ENCODE data around the gene SUFU. TPM values are rescaled to one million over a fixed set of nuclear protein-coding genes. Genes with fewer than 3 reads are reported as not detected.
"Not testable (repeated sequence)": the region's sequence is repeated elsewhere in the genome, so short reads cannot be mapped to it uniquely, and the experiment has no call there.

SUFU gene
- total RNA-seq, 1 donor from 2014 or later = 3.1 TPM

GRCh38 chr10:102649797-102650654, 146.3 kb downstream of the SUFU start:
- DNase-seq (ENCODE audit: low read depth in 2 of 2) = no peak

DNA sequence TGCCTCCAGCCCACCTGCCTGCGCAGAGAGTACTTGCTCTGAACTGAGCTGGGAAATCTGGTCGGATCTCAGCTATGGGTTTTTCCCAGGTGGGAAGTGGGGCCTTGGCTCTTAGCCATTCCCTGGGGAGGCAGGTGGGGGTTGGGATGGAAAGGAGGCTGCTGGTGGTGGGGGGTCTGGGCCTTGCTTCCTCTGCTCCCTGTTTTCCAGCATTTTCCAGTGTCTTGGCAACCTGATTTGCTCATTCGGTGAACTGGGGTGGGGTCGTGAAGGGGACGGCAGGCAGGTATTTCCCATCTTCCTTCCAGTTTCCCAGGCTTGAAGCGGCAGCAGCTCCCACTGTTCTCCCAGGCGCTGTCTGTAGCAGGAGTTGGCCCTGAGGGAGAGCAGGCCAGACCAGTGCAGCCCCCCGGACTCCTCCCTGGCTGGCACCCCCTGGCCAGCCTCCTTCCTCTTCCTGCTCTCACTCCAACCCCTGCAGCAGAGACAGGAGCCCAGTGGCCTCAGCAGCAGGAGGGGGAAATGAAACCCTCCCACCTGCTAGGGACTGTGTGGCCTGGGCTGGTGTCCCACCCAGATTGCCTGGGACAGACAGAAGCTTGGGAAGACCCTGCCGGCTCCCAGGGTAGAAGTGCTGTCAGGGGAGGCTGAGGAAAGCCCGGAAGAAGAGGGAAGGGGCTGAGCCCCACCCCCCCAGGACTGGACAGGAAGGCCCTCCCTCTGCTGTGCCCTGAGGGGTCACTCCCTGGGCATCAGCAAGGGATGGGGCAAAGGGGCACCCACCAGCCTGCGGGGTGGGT, 147.1 kb downstream of the SUFU start:
- no peak for DNase-seq (ENCODE audit: low read depth in 2 of 2)

- DNase-seq (ENCODE audit: low read depth in 2 of 2) = no peak
These were observed 147.8 kb downstream of the SUFU start for GRCh38 chr10:102651455-102652169.

- DNase-seq (ENCODE audit: low read depth in 2 of 2) = no peak
These were observed 148.6 kb downstream of the SUFU start for GRCh38 chr10:102652170-102652916.

DNA sequence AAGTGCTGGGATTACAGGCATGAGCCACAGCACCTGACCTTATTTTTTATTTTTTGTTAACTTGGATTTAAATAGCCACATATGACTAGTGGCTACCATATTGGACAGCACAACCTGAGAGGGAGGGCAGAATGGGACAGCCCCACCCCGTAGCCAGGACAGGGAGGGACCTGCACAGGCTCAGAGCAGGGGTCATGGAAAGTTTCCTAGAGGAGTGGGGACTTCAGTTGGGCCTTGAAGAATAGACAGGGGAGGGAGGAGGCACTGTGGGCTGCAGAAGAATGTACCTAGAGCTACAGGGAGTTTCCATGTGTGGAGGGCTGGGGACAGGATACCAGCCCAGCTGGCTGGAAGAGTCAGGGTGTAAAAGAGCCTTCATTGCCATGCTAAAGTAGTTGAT, 149.3 kb downstream of the SUFU start:
- no peak for DNase-seq (ENCODE audit: low read depth in 2 of 2)

GRCh38 chr10:102654566-102654965, 150.8 kb downstream of the SUFU start:
- DNase-seq (ENCODE audit: low read depth in 2 of 2) = no peak

DNA sequence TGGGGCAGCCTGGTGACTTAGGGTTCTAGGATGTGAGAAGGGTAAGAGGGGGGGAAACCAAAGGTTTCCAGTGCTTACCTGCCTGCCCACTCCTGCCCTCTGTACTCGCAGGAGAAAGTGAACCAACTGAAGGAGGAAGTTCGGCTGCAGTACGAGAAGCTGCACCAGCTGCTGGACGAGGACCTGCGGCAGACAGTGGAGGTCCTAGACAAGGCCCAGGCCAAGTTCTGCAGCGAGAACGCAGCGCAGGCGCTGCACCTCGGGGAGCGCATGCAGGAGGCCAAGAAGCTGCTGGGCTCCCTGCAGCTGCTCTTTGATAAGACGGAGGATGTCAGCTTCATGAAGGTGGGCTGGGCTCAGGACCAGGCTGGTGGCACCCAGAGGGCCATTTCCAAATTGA, 151.2 kb downstream of the SUFU start:
- no peak for DNase-seq (ENCODE audit: low read depth in 2 of 2)

- no peak for DNase-seq (ENCODE audit: low read depth in 2 of 2)
These were observed 152.3 kb downstream of the SUFU start for GRCh38 chr10:102656026-102656425.

GRCh38 chr10:102656791-102657371, 153.1 kb downstream of the SUFU start:
- DNase-seq (ENCODE audit: low read depth in 2 of 2) = no peak

DNA sequence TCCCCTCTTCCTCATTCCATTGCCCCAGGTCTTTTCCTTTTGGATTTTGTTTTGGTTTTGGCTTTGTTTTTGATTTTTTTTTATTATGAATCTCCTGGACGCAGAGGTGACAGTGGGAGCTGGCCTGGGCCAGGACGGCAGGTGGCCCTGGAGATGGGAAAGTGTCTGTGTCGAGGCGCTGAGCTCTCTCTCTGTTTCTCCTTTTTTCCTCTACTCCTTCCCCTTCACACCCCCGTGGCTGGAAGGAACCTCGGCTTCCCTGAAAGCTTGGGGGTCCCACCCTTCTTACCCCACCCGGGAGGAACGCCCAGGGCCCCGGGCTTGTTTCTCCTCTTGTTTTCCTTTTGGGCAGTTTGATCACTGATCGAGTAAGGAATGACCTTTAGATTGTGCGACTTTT, 153.7 kb downstream of the SUFU start:
- no peak for DNase-seq (ENCODE audit: low read depth in 2 of 2)

DNA sequence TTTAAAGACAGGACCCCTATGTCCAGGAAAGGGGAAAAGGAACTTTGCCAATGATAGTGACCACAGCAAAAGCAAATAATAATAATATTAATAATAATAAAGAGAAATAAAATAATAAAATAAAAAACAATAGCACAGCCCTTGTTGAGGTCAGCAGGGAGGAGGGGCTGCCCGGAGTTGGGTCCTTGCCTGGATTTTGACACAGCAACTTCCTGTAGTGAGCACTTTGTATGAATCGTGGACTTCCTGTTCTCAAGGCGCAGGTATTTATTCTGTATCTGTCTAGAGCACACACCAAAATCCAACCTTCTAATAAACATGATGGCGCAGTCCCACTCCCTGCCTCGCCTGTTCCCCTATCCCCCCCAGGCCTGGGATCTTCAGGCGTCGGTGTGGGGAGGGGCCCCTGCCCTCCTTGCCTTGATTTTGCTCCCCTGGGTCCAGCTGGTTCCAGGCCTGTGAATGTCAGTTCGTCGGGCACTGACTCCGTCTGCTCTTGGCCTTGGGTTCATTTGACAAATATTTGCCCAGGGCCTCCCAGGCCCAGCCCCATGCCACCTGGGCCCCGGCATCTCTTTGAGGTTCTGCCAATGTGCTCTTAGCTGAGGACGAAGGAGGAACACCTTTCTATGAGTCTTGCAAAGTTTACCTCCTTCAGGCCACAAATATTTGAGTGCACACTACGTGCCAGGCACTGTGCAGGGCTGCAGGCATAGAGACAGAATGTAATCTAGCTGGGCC, 154.4 kb downstream of the SUFU start:
- DNase-seq (ENCODE audit: low read depth in 2 of 2) = peak; percentile 80 to 82

DNA sequence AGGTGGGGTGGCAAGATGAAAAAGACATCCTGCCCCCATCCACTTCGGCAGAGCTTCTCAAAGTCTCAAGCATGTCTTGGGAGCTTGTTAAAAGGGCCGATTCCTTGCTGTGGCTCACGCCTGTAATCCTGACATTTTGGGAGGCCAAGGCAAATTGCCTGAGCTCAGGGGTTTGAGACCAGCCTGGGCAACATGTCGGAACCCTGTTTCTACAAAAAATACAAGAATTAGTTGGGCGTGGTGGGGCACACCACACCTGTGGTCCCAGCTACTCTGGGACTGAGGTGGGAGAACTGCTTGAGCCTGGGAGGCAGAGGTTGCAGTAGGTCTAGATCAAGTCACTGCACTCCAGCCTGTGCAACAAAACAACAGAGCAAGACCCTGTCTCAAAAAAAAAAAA, 155.0 kb downstream of the SUFU start:
- DNase-seq (ENCODE audit: low read depth in 2 of 2) = no peak

GRCh38 chr10:102660888-102661657, 157.3 kb downstream of the SUFU start:
- no peak for DNase-seq (ENCODE audit: low read depth in 2 of 2)

- DNase-seq (ENCODE audit: low read depth in 2 of 2) = no peak
These were observed 157.9 kb downstream of the SUFU start for GRCh38 chr10:102661658-102662028.

DNA sequence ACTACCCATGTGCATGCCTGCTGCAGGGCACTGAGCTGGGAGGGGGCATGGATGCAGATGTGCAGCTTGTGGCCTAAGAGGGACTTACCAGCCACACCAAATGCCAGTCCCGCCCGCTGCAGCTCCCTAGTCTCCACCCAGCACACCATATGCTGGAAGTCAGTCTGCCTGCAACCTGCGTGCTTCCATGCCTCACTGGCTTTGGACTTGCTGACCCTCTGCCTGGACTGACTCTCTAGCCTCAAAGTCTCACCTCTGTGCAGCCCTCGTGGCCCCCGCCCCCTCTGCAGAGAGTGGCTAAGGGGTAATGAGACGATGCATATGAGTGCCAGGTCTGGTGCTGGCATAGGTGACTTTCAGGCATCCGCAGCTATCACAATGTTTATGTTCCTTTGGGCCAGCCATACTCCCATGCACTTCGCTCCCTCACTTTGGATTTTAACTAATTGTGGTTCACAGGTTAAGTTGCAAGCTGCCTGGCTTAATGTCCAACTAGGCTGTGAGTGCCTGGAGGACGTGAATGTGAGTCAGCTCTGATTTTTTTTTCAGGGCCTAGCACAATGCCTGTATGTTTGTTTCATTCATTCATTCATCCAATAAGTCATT, 162.2 kb downstream of the SUFU start:
- DNase-seq (ENCODE audit: low read depth in 2 of 2) = no peak

- not testable (repeated sequence) for DNase-seq (ENCODE audit: low read depth in 2 of 2)
These were observed 163.6 kb downstream of the SUFU start for GRCh38 chr10:102667411-102667810.

- DNase-seq (ENCODE audit: low read depth in 2 of 2) = no peak
These were observed 164.7 kb downstream of the SUFU start for GRCh38 chr10:102668326-102669107.
